ENCODE data around the gene ATG12. TPM values are rescaled to one million over a fixed set of nuclear protein-coding genes. Genes with fewer than 3 reads are reported as not detected.

Gene ATG12
- total and polyA plus RNA-seq, 9 donors = 29.4 to 49.4 (median 33.8) TPM

DNA sequence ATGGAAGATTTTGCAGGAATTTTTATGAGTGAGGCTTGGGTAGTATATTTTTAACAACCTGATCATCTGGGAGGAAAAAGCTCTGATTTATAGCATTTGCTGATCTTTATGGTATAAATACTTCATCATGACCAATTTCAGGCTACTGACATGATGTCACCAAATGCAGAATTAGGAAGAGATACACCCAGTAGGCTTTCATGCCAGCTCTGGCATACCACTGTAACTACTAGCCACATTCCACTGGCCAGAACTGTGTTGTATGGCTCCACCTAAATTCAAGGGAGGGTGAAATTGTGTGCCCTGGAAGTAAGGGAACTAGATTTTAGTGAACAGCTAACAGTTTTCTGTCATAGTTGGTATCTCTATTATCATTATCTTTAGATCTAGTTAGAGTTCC, 18.0 kb upstream of the ATG12 start:
- no peak for DNase-seq
- Histone ChIP-seq H3K4me3 (no peak overlapping the region), H3K4me1 (ENCODE audit: insufficient read depth) (peaks cover 4% of the 10 kb centered on the region), H3K27ac (no peak overlapping the region), H3K9me3 (no peaks in the 10 kb centered on the region), H3K36me3 (no peaks in the 10 kb centered on the region), H3K27me3 (no peaks in the 10 kb centered on the region)
- intact Hi-C loops (cut with DNase I) = no loop called here
- TF ChIP-seq EP300 (IDR thresholded peaks at IDR 0.05) (no peak), POLR2A (IDR thresholded peaks at IDR 0.05) (no peak)
- TF ChIP-seq, protein P1, sequence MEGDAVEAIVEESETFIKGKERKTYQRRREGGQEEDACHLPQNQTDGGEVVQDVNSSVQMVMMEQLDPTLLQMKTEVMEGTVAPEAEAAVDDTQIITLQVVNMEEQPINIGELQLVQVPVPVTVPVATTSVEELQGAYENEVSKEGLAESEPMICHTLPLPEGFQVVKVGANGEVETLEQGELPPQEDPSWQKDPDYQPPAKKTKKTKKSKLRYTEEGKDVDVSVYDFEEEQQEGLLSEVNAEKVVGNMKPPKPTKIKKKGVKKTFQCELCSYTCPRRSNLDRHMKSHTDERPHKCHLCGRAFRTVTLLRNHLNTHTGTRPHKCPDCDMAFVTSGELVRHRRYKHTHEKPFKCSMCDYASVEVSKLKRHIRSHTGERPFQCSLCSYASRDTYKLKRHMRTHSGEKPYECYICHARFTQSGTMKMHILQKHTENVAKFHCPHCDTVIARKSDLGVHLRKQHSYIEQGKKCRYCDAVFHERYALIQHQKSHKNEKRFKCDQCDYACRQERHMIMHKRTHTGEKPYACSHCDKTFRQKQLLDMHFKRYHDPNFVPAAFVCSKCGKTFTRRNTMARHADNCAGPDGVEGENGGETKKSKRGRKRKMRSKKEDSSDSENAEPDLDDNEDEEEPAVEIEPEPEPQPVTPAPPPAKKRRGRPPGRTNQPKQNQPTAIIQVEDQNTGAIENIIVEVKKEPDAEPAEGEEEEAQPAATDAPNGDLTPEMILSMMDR (IDR thresholded peaks at IDR 0.05) = no peak

DNA sequence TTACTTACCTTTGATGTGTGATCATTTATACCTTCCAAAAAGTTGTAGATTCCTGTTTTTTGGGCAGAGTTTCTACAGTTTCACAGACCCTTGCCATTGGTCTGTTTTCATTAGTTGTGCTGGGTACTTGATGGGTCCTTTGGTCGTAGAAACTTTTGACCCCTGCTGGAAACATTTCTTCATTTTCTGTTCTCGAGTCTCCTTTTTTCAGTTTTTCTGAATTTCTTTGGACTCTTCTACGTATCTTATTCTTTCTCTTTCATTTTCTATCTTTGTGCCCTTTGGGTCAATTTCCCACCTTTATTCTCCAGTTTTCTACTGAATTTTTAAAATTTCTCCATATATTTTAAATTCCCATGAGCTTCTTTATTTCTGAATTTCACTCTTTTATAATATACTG, 17.0 kb upstream of the ATG12 start:
- no peak overlapping the region for H3K27ac ChIP-seq
- 75 to 91% (median 82%) methylated on average over 3 of the region's 3 CpGs for WGBS, 3 donors
- no peak for DNase-seq
- TF ChIP-seq EP300 (IDR thresholded peaks at IDR 0.05) (no peak), POLR2A (IDR thresholded peaks at IDR 0.05) (no peak)
- TF ChIP-seq, protein P1 (IDR thresholded peaks at IDR 0.05) = no peak
- peaks cover 4% of the 10 kb centered on the region for H3K4me1 ChIP-seq (ENCODE audit: insufficient read depth)
- no peaks in the 10 kb centered on the region for H3K27me3 ChIP-seq
- no peaks in the 10 kb centered on the region for H3K36me3 ChIP-seq
- H3K4me3 ChIP-seq = no peak overlapping the region
- no peaks in the 10 kb centered on the region for H3K9me3 ChIP-seq
- intact Hi-C loops (cut with DNase I) = no loop called here

DNA sequence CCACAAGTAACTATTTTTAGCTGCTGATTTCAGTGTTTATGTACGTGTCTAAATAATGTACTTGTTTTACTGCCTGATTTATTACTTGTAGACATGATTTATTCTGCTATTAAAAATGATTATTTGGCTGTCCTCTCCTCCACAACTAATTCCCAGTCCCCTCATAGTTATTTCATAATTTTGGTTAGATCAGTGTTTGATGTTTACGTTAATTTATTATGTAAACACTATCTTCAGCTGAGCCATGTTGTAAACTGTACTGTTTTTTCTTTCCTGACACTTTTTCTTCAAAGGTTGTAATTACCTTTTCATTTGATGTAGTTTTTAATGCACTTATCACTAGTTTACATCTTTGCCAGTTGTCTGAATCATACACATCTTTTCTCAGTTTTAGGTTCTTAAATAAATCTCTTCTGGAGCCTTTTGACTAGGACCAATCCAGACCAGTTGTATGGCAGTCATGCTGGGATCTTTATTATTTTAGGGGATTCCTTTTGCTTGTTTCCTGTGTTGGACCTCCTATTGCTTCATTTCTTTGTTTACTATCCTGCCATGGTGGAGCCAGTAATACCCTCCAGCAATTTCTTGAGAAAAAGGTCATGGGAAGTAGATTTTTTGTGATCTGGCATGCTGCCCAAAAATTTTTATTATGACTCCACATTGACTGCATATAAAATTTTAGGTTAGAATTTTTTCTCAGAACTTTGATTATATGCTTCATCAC, 16.4 kb upstream of the ATG12 start:
- peaks cover 4% of the 10 kb centered on the region for H3K4me1 ChIP-seq (ENCODE audit: insufficient read depth)

DNA sequence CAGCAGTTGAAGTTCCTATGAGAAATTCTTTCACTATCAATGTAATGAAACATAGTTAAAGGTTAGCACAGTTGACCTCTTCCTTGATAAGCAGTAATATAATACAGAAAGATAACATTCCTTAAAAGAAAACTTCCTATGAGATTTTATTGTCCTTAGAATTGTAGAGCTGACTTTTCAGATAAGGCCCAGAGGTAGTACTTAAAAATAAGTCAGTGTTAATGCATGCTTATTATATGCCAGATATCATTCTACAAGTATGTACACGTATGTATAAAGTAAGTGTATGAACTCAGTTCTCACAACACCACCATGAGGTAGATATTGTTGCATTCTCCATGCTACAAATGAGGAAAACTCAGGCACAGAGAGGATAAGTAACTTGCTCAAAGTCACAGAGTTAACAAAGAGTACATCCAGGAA, 15.7 kb upstream of the ATG12 start:
- H3K27ac ChIP-seq = no peak overlapping the region
- 28 to 52% (median 50%) methylated on average over 1 of the region's 1 CpG for WGBS, 3 donors
- H3K4me1 ChIP-seq (ENCODE audit: insufficient read depth) = peaks cover 4% of the 10 kb centered on the region
- intact Hi-C loops (cut with DNase I) = no loop called here
- no peaks in the 10 kb centered on the region for H3K36me3 ChIP-seq
- TF ChIP-seq, protein P1 (IDR thresholded peaks at IDR 0.05) = no peak
- TF ChIP-seq POLR2A (IDR thresholded peaks at IDR 0.05) (no peak), EP300 (IDR thresholded peaks at IDR 0.05) (no peak)
- H3K4me3 ChIP-seq = no peak overlapping the region
- no peak for DNase-seq
- no peaks in the 10 kb centered on the region for H3K27me3 ChIP-seq
- no peaks in the 10 kb centered on the region for H3K9me3 ChIP-seq

More for the DNA sequence above, 16.4 kb upstream of the ATG12 start:
- intact Hi-C loops (cut with DNase I) = no loop called here
- Histone ChIP-seq H3K36me3 (no peaks in the 10 kb centered on the region), H3K9me3 (no peaks in the 10 kb centered on the region), H3K4me3 (no peak overlapping the region), H3K27me3 (no peaks in the 10 kb centered on the region), H3K27ac (no peak overlapping the region)
- no peak for TF ChIP-seq EP300 (IDR thresholded peaks at IDR 0.05)
- TF ChIP-seq, protein P1 (IDR thresholded peaks at IDR 0.05) = no peak
- TF ChIP-seq POLR2A (IDR thresholded peaks at IDR 0.05) = no peak
- no peak for DNase-seq
- WGBS, 3 donors = 14 to 32% (median 27%) methylated on average over 2 of the region's 2 CpGs
